ENCODE data around the gene GNAT3. TPM values are rescaled to one million over a fixed set of nuclear protein-coding genes. Genes with fewer than 3 reads are reported as not detected.

GNAT3 gene
- total RNA-seq, 1 experiment from 2014 or later: not detected

- Histone ChIP-seq H3K9me2 (ENCODE audit: insufficient read depth) (no peaks in the 10 kb centered on the region), H4K20me1 (ENCODE audit: insufficient read depth) (no peaks in the 10 kb centered on the region), H3K36me3 (ENCODE audit: control insufficient read depth in 1 of 2, insufficient read depth in 2 of 2, low read length in 2 of 2) (no peaks in the 10 kb centered on the region), H3K4me3 (replicated peaks in 1 of 2; ENCODE audit: low read depth in 1 of 2, low read length in 2 of 2) (no peak overlapping the region), H3K79me2 (ENCODE audit: insufficient read depth, low read length) (no peaks in the 10 kb centered on the region), H3K4me1 (ENCODE audit: control insufficient read depth in 1 of 2, insufficient read depth in 2 of 2, low read length in 2 of 2) (no peaks in the 10 kb centered on the region), H2AFZ (ENCODE audit: low read depth, low read length, poor library complexity, severe bottlenecking) (peak overlapping the region; percentile 33), H3K9me3 (ENCODE audit: control insufficient read depth in 1 of 2, insufficient read depth in 1 of 2, low read depth in 1 of 2, low read length in 2 of 2) (no peaks in the 10 kb centered on the region), H3K27me3 (ENCODE audit: insufficient read depth, low read length) (no peaks in the 10 kb centered on the region), H3K9ac (ENCODE audit: low read length) (no peak overlapping the region), H3K27ac (ENCODE audit: low read depth, low read length) (no peak overlapping the region), H3K4me2 (ENCODE audit: low read length) (no peak overlapping the region)
- DNase-seq (ENCODE audit: low read depth, low spot score) (no peak), ATAC-seq (no peak)
- ChIA-PET CTCF (no interaction called here), POLR2A (no interaction called here), RAD21 (ENCODE audit: low non-redundant PET in 1 of 2, low total read pairs in 2 of 2, uncharacterized antibody in 2 of 2, unreplicated experiment in 2 of 2) (no interaction called here)
- intact Hi-C loops (cut with micrococcal nuclease): no loop called here
- no peak for TF ChIP-seq EGR1 (IDR thresholded peaks at IDR 0.05; ENCODE audit: low read depth)
- TF ChIP-seq FOSL1 (IDR thresholded peaks at IDR 0.05; ENCODE audit: low read depth): no peak
- no peak for TF ChIP-seq CTCF (IDR thresholded peaks at IDR 0.05 in 2 of 3, conservative IDR thresholded peaks at IDR 0.05 in 1 of 3; ENCODE audit: borderline replicate concordance in 1 of 3, insufficient read depth in 1 of 3, low read depth in 2 of 3, low read length in 2 of 3)
- no peak for TF ChIP-seq ZBTB33 (IDR thresholded peaks at IDR 0.05; ENCODE audit: extremely low read depth, insufficient replicate concordance, low read length)
- no peak for TF ChIP-seq SIN3A (IDR thresholded peaks at IDR 0.05; ENCODE audit: low read depth)
- no peak for TF ChIP-seq POLR2A (IDR thresholded peaks at IDR 0.05; ENCODE audit: borderline replicate concordance, extremely low read depth, insufficient read depth, insufficient read length)
- TF ChIP-seq, protein P1, sequence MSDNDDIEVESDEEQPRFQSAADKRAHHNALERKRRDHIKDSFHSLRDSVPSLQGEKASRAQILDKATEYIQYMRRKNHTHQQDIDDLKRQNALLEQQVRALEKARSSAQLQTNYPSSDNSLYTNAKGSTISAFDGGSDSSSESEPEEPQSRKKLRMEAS (IDR thresholded peaks at IDR 0.05): no peak
- no peak for TF ChIP-seq CBX3 (IDR thresholded peaks at IDR 0.05; ENCODE audit: low read depth)
- TF ChIP-seq ZNF274 (IDR thresholded peaks at IDR 0.05; ENCODE audit: low read depth, low read length): no peak
- no peak for TF ChIP-seq CEBPB (IDR thresholded peaks at IDR 0.05; ENCODE audit: low read depth)
- no peak for TF ChIP-seq REST (IDR thresholded peaks at IDR 0.05; ENCODE audit: low read depth)
- no peak for TF ChIP-seq EZH2phosphoT487 (IDR thresholded peaks at IDR 0.05; ENCODE audit: borderline replicate concordance)
- no peak for TF ChIP-seq ATF3 (IDR thresholded peaks at IDR 0.05)
- no peak for TF ChIP-seq POLR2AphosphoS5 (IDR thresholded peaks at IDR 0.05; ENCODE audit: low read depth, low read length)
- no TSS peak for BruUV-seq (replicated peaks)
Observed at GRCh38 chr7:80415114-80415513, 96.8 kb downstream of the GNAT3 start.

Measured in HCT116 (cell line).